WTC11 (cell line): ENCODE data around the gene NDUFS3. TPM values are rescaled to one million over a fixed set of nuclear protein-coding genes. Genes with fewer than 3 reads are reported as not detected.
"Not testable (repeated sequence)": the region's sequence is repeated elsewhere in the genome, so short reads cannot be mapped to it uniquely, and the experiment has no call there.

ENCODE experiments used
- ATAC-seq: fragments of 200-7000 bp; cut with Tn5 transposase; 2 replicates; pipeline ENCODE4 v1.10.0; 2021; ENCODE audit warnings: mild to moderate bottlenecking, moderate library complexity
- CTCF ChIA-PET: fragments of 300-600 bp; sonication (Branson Sonifier 250); formaldehyde crosslinking; loops from one replicate; lab custom pipeline; 2021; ENCODE audit warnings: antibody characterized with exemption; lab: Charles Lee
- POLR2A ChIA-PET: fragments of 350-600 bp; sonication (Branson Sonifier 250); formaldehyde crosslinking; loops from one replicate; lab custom pipeline; 2021; ENCODE audit warnings: antibody characterized with exemption; lab: Charles Lee
- DNase-seq: peaks from one replicate; pipeline ENCODE4 v3.0.0; 2021; ENCODE audit warnings: low spot score
- H3K27ac Mint-ChIP-seq: 2 replicates; pipeline ENCODE4 v1.8.0; 2021; ENCODE audit warnings: mixed read lengths
- H3K27me3 Mint-ChIP-seq: 2 replicates; pipeline ENCODE4 v1.8.0; 2021; ENCODE audit warnings: low read depth, mild to moderate bottlenecking, moderate library complexity, mixed read lengths
- H3K36me3 Mint-ChIP-seq: 2 replicates; pipeline ENCODE4 v1.8.0; 2021; ENCODE audit warnings: mixed read lengths
- H3K4me1 Mint-ChIP-seq: 2 replicates; pipeline ENCODE4 v1.8.0; 2022; ENCODE audit warnings: mixed read lengths
- H3K4me3 Mint-ChIP-seq: 2 replicates; pipeline ENCODE4 v1.8.0; 2021; ENCODE audit warnings: mild to moderate bottlenecking, moderate library complexity, mixed read lengths
- H3K9me3 Mint-ChIP-seq: 2 replicates; pipeline ENCODE4 v1.8.0; 2021; ENCODE audit warnings: mixed read lengths
- ATF1 ChIP-seq: sonication (generic); formaldehyde crosslinking; IDR thresholded peaks from 2 replicates; pipeline ENCODE4 v1.8.1; 2023; ENCODE audit warnings: mild to moderate bottlenecking, moderate library complexity, missing genetic modification reagents
- ATF3 ChIP-seq: sonication (generic); formaldehyde crosslinking; conservative IDR thresholded peaks from 2 replicates; pipeline ENCODE4 v1.8.1; 2022; ENCODE audit warnings: mild to moderate bottlenecking, missing genetic modification reagents
- FOXP1 ChIP-seq: sonication (generic); formaldehyde crosslinking; IDR thresholded peaks from 2 replicates; pipeline ENCODE4 v1.8.0; 2022; ENCODE audit warnings: missing genetic modification reagents, mild to moderate bottlenecking, moderate library complexity, borderline replicate concordance
- HMGA2 ChIP-seq: fragments of 250-450 bp; sonication (Bioruptor Pico); IDR thresholded peaks from 2 replicates; pipeline ENCODE4 v1.4.0; 2021; ENCODE audit warnings: mild to moderate bottlenecking, moderate library complexity
- IRF2 ChIP-seq: sonication (generic); formaldehyde crosslinking; IDR thresholded peaks from 2 replicates; pipeline ENCODE4 v1.8.0; 2022; ENCODE audit warnings: low read depth, missing genetic modification reagents, borderline replicate concordance
- MYBL2 ChIP-seq: sonication (generic); formaldehyde crosslinking; IDR thresholded peaks from 2 replicates; pipeline ENCODE4 v1.8.1; 2023; ENCODE audit warnings: mild to moderate bottlenecking, moderate library complexity, missing genetic modification reagents
- NR2C2 ChIP-seq: sonication (generic); formaldehyde crosslinking; IDR thresholded peaks from 2 replicates; pipeline ENCODE4 v1.8.0; 2022; ENCODE audit warnings: mild to moderate bottlenecking, missing genetic modification reagents
- SMAD3 ChIP-seq: sonication (generic); formaldehyde crosslinking; IDR thresholded peaks from 2 replicates; pipeline ENCODE4 v1.8.0; 2022; ENCODE audit warnings: missing genetic modification reagents, mild to moderate bottlenecking, borderline replicate concordance
- SMAD4 ChIP-seq: sonication (generic); formaldehyde crosslinking; IDR thresholded peaks from 2 replicates; pipeline ENCODE4 v1.8.0; 2022; ENCODE audit warnings: mild to moderate bottlenecking, missing genetic modification reagents
- SOX15 ChIP-seq: fragments of 250-450 bp; sonication (Bioruptor Pico); IDR thresholded peaks from 2 replicates; pipeline ENCODE4 v1.9.0; 2021; ENCODE audit warnings: mild to moderate bottlenecking
- TEAD1 ChIP-seq: sonication (generic); formaldehyde crosslinking; IDR thresholded peaks from 2 replicates; pipeline ENCODE4 v1.8.0; 2022; ENCODE audit warnings: mild to moderate bottlenecking, missing genetic modification reagents
- TEAD4 ChIP-seq: sonication (generic); formaldehyde crosslinking; IDR thresholded peaks from 2 replicates; pipeline ENCODE4 v1.8.0; 2022; ENCODE audit warnings: mild to moderate bottlenecking, missing genetic modification reagents
- ZNF263 ChIP-seq: sonication (generic); formaldehyde crosslinking; IDR thresholded peaks from 2 replicates; pipeline ENCODE4 v1.8.1; 2022; ENCODE audit warnings: low read depth, mild to moderate bottlenecking, moderate library complexity, missing genetic modification reagents
- ZNF281 ChIP-seq: sonication (generic); formaldehyde crosslinking; IDR thresholded peaks from 2 replicates; pipeline ENCODE4 v1.8.0; 2023; ENCODE audit warnings: mild to moderate bottlenecking, missing genetic modification reagents
- ZNF532 ChIP-seq: fragments of 250-450 bp; sonication (Bioruptor Pico); IDR thresholded peaks from 2 replicates; pipeline ENCODE4 v1.9.0; 2021; ENCODE audit warnings: mild to moderate bottlenecking, borderline replicate concordance
- total RNA-seq: library from RNA; stranded (reverse); gene quantifications from 3 replicates; pipeline ENCODE4 v1.2.3, GENCODE V29; 2021

NDUFS3 gene
- total RNA-seq, 1 experiment from 2014 or later, result 140 TPM

GRCh38 chr11:47558695-47559094 is 20.2 kb upstream of the NDUFS3 start (continued):
- TF ChIP-seq SMAD4 (no peak), MYBL2 (CRISPR knock-in tag) (no peak)

- POLR2A ChIA-PET, result no interaction called here
- H3K36me3 Mint-ChIP-seq, result no peaks in the 10 kb centered on the region
Observed at GRCh38 chr11:47560426-47560825, 18.4 kb upstream of the NDUFS3 start.

GRCh38 chr11:47562393-47562792 is 16.5 kb upstream of the NDUFS3 start:
- ATAC-seq, H3K9me3 Mint-ChIP-seq, H3K4me3 Mint-ChIP-seq, H3K27me3 Mint-ChIP-seq, DNase-seq, H3K4me1 Mint-ChIP-seq, H3K27ac Mint-ChIP-seq, H3K36me3 Mint-ChIP-seq: not testable (repeated sequence)
- POLR2A ChIA-PET, result interaction anchor here (0.6 kb wide), 2 partner anchors 39 to 285 kb away, joined by 3 to 4 read pairs; no protein-coding TSS in a partner anchor
- CTCF ChIA-PET, result interaction anchor here (0.8 kb wide), 1 partner anchor 9 kb away, joined by 4 read pairs; no protein-coding TSS in a partner anchor

More at GRCh38 chr11:47560426-47560825, 18.4 kb upstream of the NDUFS3 start:
- TF ChIP-seq ZNF263 (CRISPR knock-in tag), result no peak
- TF ChIP-seq TEAD1, result no peak
- TF ChIP-seq FOXP1 (CRISPR knock-in tag), result no peak
- no peak for TF ChIP-seq ZNF532 (CRISPR knock-in tag)
- no peak for TF ChIP-seq HMGA2
- TF ChIP-seq SOX15 (CRISPR knock-in tag), result no peak
- CTCF ChIA-PET, result no interaction called here
- no peaks in the 10 kb centered on the region for H3K27me3 Mint-ChIP-seq
- H3K4me3 Mint-ChIP-seq, result no peak overlapping the region
- H3K4me1 Mint-ChIP-seq, result peaks cover 4% of the 10 kb centered on the region
- H3K27ac Mint-ChIP-seq, result no peak overlapping the region
- no peaks in the 10 kb centered on the region for H3K9me3 Mint-ChIP-seq
- no peak for DNase-seq
- no peak for ATAC-seq

- not testable (repeated sequence) for DNase-seq, H3K36me3 Mint-ChIP-seq, H3K9me3 Mint-ChIP-seq, H3K27me3 Mint-ChIP-seq, H3K27ac Mint-ChIP-seq, H3K4me1 Mint-ChIP-seq, ATAC-seq
- H3K4me3 Mint-ChIP-seq, result peak overlapping the region; percentile 43
- ChIA-PET CTCF (interaction anchor here (1.3 to 2.1 kb wide), 2 partner anchors 11 to 12 kb away, joined by 3 to 13 read pairs; no protein-coding TSS in a partner anchor), POLR2A (interaction anchor here (0.9 to 1.7 kb wide), 4 partner anchors 12 to 30 kb away, joined by 3 to 4 read pairs (median 3); partner anchors contain the start of genes C1QTNF4, KBTBD4 and NDUFS3)
Observed at GRCh38 chr11:47564366-47564765, 14.5 kb upstream of the NDUFS3 start.

- peaks cover 10% of the 10 kb centered on the region; the same call in 1 of the 2 replicates for H3K36me3 Mint-ChIP-seq
- H3K4me1 Mint-ChIP-seq, result peaks cover 10% of the 10 kb centered on the region
- peak overlapping the region; percentile 68 for H3K4me3 Mint-ChIP-seq
- DNase-seq (no peak), ATAC-seq (peak; percentile 20)
- POLR2A ChIA-PET, result interaction anchor here (0.9 to 1.7 kb wide), 4 partner anchors 13 to 30 kb away, joined by 3 to 4 read pairs (median 3); partner anchors contain the start of genes C1QTNF4, KBTBD4 and NDUFS3
- no peak overlapping the region for H3K27ac Mint-ChIP-seq
- no peaks in the 10 kb centered on the region for H3K9me3 Mint-ChIP-seq
- CTCF ChIA-PET, result interaction anchor here (1.2 to 2.1 kb wide), 3 partner anchors 12 to 110 kb away, joined by 3 to 13 read pairs (median 4); no protein-coding TSS in a partner anchor
- no peaks in the 10 kb centered on the region for H3K27me3 Mint-ChIP-seq
- TF ChIP-seq SOX15 (CRISPR knock-in tag) (no peak), SMAD3 (CRISPR knock-in tag) (0 out of 2 replicates have a peak, but pooled peaks have one; percentile 64), ZNF532 (CRISPR knock-in tag) (no peak), ATF1 (no peak), ATF3 (CRISPR knock-in tag) (no peak), IRF2 (CRISPR knock-in tag) (no peak), ZNF281 (CRISPR knock-in tag) (no peak), NR2C2 (0 out of 2 replicates have a peak, but pooled peaks have one; percentile 41), TEAD4 (CRISPR knock-in tag) (no peak)
Observed at GRCh38 chr11:47564933-47565339, 13.9 kb upstream of the NDUFS3 start.
